Uterus (tissue), 2 donors: ENCODE results near the gene SLC38A11.

Experiments
- CTCF ChIP-seq, 4 experiments: fragments of 200-600 bp in 2 of 4; fragments of 450-650 bp in 2 of 4; sonication (generic) in 2 of 4; IDR thresholded peaks; one replicate each; pipeline ENCODE4 v1.5.1; 2016 to 2019; ENCODE audit warnings: antibody characterized with exemption in 4 of 4, mild to moderate bottlenecking in 2 of 4, moderate library complexity in 1 of 4
- POLR2A ChIP-seq, 2 donors: fragments of 450-650 bp; IDR thresholded peaks; one replicate each; pipeline ENCODE4 v1.6.1; 2016; ENCODE audit warnings: antibody characterized with exemption in 2 of 2, mild to moderate bottlenecking in 1 of 2, moderate library complexity in 1 of 2

- TF ChIP-seq CTCF (IDR thresholded peaks at IDR 0.05) (no peak), POLR2A (IDR thresholded peaks at IDR 0.05) (no peak)
Observed at GRCh38 chr2:164960159-164960558, 4.8 kb upstream of the SLC38A11 start.
